HG03064 (cell line): ENCODE measurements around the gene CBL.

Source experiments
- ATAC-seq: cut with Tn5 transposase; IDR thresholded peaks from one replicate; pipeline ENCODE4 v1.9.1; 2021; ENCODE audit warnings: low read depth; ENCODE audit not compliant: unreplicated experiment

Gene CBL

DNA sequence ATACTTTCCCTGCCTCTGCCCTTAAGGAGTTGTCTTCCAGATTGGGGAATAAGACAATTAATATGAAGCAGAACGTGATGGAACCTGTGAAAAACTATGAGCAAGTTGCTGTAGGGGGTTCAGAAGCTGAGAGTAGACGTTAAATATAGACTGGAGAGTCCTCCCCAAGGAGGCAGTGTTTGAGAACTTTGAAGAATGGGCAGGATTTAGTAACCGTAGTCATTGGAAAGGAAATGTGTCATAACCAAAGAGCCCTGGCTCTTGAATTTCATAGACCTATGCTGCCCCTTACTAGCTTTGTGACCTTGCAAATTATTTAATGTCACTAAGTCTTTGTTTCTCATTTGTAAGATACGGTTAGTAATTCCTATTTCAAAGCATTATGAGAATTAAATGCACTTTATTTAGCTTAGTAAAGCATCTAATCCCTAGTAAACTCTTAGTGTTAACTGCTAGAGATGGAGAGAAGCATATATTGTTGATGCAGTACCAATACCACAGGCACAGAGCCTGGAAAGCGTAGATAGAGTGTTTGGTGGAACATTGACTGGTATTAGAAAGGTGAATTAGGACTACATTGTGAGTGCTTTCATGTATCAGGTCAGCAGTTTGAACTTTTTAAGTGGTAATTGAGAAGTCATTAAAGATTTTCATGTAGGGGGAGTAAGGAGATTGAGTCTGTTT lies 56.7 kb downstream of the CBL start:
- no peak for ATAC-seq

GRCh38 chr11:119263352-119263940 lies 57.3 kb downstream of the CBL start:
- no peak for ATAC-seq

- ATAC-seq, result no peak
Observed at GRCh38 chr11:119266063-119266462, 59.9 kb downstream of the CBL start.

DNA sequence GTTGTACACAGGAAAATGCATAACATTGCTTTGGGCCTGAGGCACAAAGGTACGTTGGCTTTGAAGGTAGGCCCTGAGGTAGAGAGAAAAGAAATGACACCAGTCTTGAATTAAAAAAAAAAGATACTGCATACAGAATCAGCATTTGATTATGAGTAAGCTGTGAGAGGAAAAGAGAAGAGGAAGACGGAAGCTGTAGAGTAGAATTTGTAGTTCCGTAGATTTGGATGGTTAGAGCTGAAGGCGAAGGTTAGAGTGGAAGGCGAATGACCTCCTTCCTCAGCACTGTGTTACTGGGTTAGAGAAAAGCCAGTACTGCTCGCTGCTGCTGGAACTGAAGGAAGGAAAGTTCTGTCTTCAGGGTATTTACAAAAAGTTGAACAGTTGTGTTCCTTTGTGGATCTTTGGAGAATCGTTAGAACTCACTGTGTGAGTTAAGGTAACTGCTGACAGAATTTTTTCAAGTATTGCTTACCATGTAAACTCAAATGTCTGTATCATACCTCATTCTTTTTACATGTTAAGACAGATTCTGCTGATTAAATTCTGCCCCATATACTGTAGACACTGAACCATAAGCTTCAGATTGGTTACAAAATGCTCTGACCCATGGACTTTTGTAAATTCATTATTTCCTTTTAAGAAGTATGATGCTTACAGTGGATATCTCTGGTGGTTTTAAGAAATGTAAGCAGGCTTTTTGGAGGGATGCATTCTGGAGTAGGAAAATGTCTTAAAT lies 60.5 kb downstream of the CBL start:
- no peak for ATAC-seq

DNA sequence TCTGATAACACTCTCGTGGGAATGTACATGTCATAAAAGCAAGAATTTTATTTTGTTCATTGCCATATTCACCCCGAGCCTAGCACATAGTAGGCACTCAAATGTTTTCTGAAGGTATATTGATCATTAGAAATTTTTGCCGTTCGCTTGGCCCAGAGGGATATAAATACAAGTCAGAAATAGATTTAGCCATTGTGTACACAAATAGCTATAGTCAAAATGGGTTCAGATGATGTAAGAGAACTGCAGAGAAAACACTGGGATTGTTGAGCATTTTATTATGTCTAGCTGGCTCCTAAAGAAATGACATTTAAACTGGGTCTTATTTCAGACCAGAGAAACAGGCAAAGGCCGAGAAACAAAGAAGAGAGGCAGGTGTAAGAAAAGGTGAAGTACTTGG lies 61.5 kb downstream of the CBL start:
- no peak for ATAC-seq

- ATAC-seq, result no peak
Observed at GRCh38 chr11:119273721-119274120, 67.6 kb downstream of the CBL start.

- no peak for ATAC-seq
Observed at GRCh38 chr11:119277660-119278059, 71.5 kb downstream of the CBL start.

GRCh38 chr11:119282495-119282894 lies 76.4 kb downstream of the CBL start:
- ATAC-seq, result no peak

DNA sequence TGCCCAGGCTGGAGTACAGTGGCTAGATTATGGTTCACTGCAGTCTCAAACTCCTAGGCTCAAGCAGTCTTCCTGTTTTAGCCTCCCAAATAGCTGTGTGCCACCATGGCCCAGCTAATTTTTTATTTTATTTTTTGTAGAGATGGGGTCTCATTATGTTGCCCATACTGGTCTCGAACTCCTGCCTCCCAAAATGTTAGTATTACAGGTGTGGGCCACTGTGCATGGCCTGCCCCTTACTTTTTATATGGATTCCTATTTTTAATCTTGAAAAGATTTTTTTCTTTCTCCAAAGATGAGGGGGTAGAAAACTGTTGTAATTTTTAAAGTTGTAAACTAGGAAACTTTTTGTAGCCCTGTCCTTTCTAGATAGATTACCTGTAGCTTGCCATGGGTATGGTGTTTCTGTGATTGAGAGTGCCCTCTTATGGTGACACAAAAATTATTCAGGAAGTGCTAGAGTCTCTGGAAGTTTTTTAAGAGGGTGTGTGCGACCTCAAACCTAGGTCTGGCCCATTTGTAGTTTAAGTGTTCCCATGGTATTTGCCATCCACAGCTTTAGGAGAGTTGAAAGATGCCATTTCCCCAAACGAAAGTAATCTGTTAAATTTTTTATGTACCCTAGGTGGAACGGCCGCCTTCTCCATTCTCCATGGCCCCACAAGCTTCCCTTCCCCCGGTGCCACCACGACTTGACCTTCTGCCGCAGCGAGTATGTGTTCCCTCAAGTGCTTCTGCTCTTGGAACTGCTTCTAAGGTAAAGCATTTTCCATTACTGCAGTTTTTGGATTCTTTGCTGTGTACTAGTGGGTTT lies 78.4 kb downstream of the CBL start:
- ATAC-seq, result no peak

DNA sequence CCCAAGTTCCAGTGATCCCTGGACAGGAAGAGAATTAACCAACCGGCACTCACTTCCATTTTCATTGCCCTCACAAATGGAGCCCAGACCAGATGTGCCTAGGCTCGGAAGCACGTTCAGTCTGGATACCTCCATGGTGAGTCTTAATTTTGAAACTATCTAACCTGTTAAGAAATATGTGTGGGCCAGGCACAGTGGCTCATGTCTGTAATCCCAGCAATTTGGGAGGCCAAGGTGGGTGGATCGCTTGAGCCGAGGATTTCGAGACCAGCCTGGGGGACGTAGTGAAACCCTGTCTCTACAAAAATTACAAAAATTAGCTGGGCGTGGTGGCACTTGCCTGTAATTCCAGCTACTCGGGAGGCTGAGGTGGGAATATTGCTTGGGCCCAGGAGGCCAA lies 79.3 kb downstream of the CBL start:
- no peak for ATAC-seq

DNA sequence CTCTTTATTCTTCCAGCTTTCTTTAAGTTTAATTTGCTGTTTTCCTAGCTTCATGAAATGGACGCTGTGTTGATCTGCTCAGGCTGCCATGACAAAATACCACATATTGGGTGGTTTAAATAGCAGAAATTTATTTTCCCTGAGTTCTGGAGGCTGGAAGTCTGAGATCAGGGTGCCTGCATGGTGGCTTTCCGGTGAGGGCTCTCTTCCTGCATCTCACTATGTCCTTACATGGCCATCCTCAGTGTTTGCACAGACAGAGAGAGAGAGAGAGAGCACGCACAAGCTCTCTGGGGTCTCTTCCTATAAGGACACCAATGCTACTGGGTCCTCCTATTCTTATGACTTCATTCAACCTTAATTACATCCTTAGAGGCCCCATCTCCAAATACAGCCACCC lies 82.1 kb downstream of the CBL start:
- ATAC-seq, result no peak

GRCh38 chr11:119290894-119291497 lies 84.9 kb downstream of the CBL start:
- no peak for ATAC-seq

DNA sequence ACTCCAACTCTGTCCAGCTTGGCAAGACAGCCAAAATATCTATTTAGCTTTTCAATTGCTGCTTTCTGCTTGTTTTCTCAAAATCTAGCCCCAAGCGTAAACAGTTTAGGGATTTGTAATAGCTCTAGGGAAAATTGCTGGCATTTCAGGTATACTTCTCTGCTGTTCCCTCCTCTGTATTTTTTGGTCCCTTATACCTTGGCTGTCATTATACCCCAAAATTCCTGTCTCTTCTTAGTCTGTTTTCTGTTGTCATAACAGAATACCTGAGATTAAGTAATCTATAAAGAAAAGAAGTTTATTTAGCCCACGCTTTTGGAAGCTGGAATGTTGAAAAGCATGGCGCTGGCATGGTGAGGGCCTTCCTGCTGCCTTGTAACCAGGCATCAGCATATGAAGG lies 87.3 kb downstream of the CBL start:
- no peak for ATAC-seq

GRCh38 chr11:119295178-119295577 lies 89.0 kb downstream of the CBL start:
- no peak for ATAC-seq

- ATAC-seq, result no peak
Observed at GRCh38 chr11:119297938-119298337, 91.8 kb downstream of the CBL start.

GRCh38 chr11:119298726-119299125 lies 92.6 kb downstream of the CBL start:
- no peak for ATAC-seq

GRCh38 chr11:119299416-119299815 lies 93.3 kb downstream of the CBL start:
- no peak for ATAC-seq

DNA sequence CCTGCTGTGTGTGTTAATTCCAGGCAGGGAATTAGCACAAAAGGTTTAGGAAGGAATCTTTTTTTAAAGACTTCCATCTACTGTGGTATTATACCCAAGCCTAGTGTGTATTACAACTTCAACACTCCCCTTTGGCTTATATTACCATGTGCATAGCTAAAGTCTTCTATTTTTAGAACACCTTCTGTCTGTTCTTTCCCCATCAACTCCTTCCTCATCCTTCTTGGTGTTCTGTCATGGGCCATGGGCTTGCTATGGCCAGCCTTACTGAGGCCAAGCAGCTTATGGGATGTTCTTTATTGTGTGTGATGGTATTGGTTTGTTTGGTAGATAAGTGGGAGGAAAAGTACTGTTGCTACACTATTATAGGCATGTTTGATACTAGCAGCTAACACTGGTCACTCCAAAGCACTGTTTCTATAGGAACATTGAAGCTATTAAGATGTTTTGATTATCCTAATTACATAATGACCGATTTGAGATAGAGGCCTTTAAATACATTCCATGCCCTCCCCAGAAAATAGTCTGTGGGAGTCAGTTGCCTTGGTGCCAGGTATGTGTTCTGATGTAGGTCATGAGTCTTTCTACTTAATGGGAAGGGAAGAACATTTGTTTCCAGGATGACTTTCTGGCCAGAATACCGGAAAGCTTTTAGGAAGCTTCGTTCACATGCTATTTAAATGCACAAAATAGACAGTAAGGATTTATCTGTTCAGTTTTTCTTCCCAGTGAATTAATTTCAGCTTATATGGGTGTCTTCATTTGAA lies 94.2 kb downstream of the CBL start:
- no peak for ATAC-seq

- no peak for ATAC-seq
Observed at GRCh38 chr11:119303227-119303718, 97.1 kb downstream of the CBL start.
